Neural progenitor cell (in vitro differentiated cells): ENCODE results near the gene TBC1D7. TPM values are rescaled to one million over a fixed set of nuclear protein-coding genes. Genes with fewer than 3 reads are reported as not detected.

Experiments
- DNase-seq: peaks from one replicate; pipeline ENCODE4 v3.0.0-alpha.2; 2016; ENCODE audit warnings: low spot score
- H2AFZ ChIP-seq: fragments of 200-600 bp; sonication (generic); replicated peaks from 2 replicates; pipeline ENCODE4 v1.6.1; 2016; ENCODE audit warnings: antibody characterized with exemption
- H3F3A ChIP-seq: fragments of 200-600 bp; sonication (generic); 2 replicates; pipeline ENCODE4 v1.6.1; 2016; ENCODE audit warnings: antibody characterized with exemption, low read depth
- H3K27ac ChIP-seq: fragments of 200-600 bp; sonication (generic); 2 replicates; pipeline ENCODE4 v1.5.1; 2016; ENCODE audit warnings: mild to moderate bottlenecking
- H3K27me3 ChIP-seq: fragments of 200-600 bp; sonication (generic); 2 replicates; pipeline ENCODE4 v1.6.1; 2016; ENCODE audit warnings: mild to moderate bottlenecking, moderate library complexity
- H3K36me3 ChIP-seq: fragments of 200-600 bp; sonication (generic); 2 replicates; pipeline ENCODE4 v1.5.1; 2016
- H3K4me1 ChIP-seq: fragments of 200-600 bp; sonication (generic); 2 replicates; pipeline ENCODE4 v1.6.1; 2016; ENCODE audit warnings: mixed run types
- H3K4me2 ChIP-seq: fragments of 200-600 bp; sonication (generic); 2 replicates; pipeline ENCODE4 v1.6.1; 2016
- H3K4me3 ChIP-seq: fragments of 200-600 bp; sonication (generic); 2 replicates; pipeline ENCODE4 v1.5.1; 2016
- H3K79me2 ChIP-seq: fragments of 200-600 bp; sonication (generic); 2 replicates; pipeline ENCODE4 v1.6.1; 2016; ENCODE audit warnings: low read depth
- H3K9ac ChIP-seq: fragments of 200-600 bp; sonication (generic); 2 replicates; pipeline ENCODE4 v1.6.1; 2016
- H3K9me3 ChIP-seq: fragments of 200-600 bp; sonication (generic); 2 replicates; pipeline ENCODE4 v1.5.1; 2016; ENCODE audit warnings: low read depth
- H4K20me1 ChIP-seq: fragments of 200-600 bp; sonication (generic); 2 replicates; pipeline ENCODE4 v1.6.1; 2016; ENCODE audit warnings: low read depth
- H3K27ac Mint-ChIP-seq: 3 replicates; pipeline ENCODE4 v1.8.0; 2021; ENCODE audit warnings: mixed read lengths
- H3K27me3 Mint-ChIP-seq: 2 replicates; pipeline ENCODE4 v1.8.0; 2022; ENCODE audit warnings: low read depth, mild to moderate bottlenecking, inconsistent platforms, moderate library complexity, mixed read lengths; ENCODE audit not compliant: insufficient read depth
- H3K36me3 Mint-ChIP-seq: 3 replicates; pipeline ENCODE4 v1.8.0; 2021; ENCODE audit warnings: mixed read lengths
- H3K4me1 Mint-ChIP-seq: 3 replicates; pipeline ENCODE4 v1.8.0; 2021; ENCODE audit warnings: mixed read lengths
- H3K4me3 Mint-ChIP-seq: 3 replicates; pipeline ENCODE4 v1.8.0; 2021; ENCODE audit warnings: mild to moderate bottlenecking, moderate library complexity, mixed read lengths
- H3K9me3 Mint-ChIP-seq: 3 replicates; pipeline ENCODE4 v1.8.0; 2020; ENCODE audit warnings: mixed read lengths
- EZH2 ChIP-seq: fragments of 200-600 bp; sonication (generic); IDR thresholded peaks from 2 replicates; pipeline ENCODE4 v1.6.1; 2017; ENCODE audit warnings: antibody characterized with exemption, mild to moderate bottlenecking, moderate library complexity
- EZH2phosphoT487 ChIP-seq: fragments of 200-600 bp; sonication (generic); IDR thresholded peaks from 2 replicates; pipeline ENCODE4 v1.6.1; 2017; ENCODE audit warnings: antibody characterized with exemption
- total RNA-seq: library from RNA; depleted of rRNA; stranded (reverse); fragments of >200 nt; gene quantifications from 2 replicates; pipeline ENCODE4 v1.2.3, GENCODE V29; 2015; ENCODE audit warnings: low replicate concordance
- TF ChIP-seq, protein P1 (sequence below): fragments of 200-600 bp; sonication (generic); IDR thresholded peaks from 2 replicates; pipeline ENCODE4 v1.5.1; 2017; ENCODE audit warnings: antibody characterized with exemption, mild to moderate bottlenecking

TBC1D7 gene
- total RNA-seq, 1 donor from 2014 or later, result 54.9 TPM

DNA sequence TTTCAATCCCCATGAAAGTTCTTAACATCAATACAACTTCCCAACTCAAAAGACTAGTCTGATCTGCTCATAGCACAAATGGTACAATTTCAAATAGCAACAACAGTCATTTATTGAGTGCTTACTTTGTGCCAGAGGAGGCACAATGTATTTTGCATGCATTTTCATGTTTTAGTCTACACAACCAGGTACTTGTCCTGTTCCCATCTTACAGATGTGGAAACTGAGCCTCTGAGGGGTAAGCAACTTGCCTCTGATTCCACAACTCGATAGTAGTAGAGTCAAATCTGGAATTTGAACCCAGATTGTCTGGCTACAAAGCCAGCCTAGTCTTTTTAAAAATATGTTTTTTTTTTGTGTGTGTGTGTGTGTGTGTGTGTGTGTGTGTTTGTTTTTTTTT is 45.6 kb upstream of the TBC1D7 start:
- H3K4me2 ChIP-seq, result no peak overlapping the region
- peaks cover 4% of the 10 kb centered on the region for H3F3A ChIP-seq
- H3K27ac Mint-ChIP-seq, result peak overlapping the region; percentile 14
- H2AFZ ChIP-seq, result no peak overlapping the region
- no peaks in the 10 kb centered on the region for H3K27me3 ChIP-seq
- no peaks in the 10 kb centered on the region for H3K9me3 Mint-ChIP-seq
- peaks cover 26% of the 10 kb centered on the region for H3K4me1 ChIP-seq
- H3K9ac ChIP-seq, result no peak overlapping the region
- peaks cover 38% of the 10 kb centered on the region for H3K4me1 Mint-ChIP-seq
- H3K27ac ChIP-seq, result no peak overlapping the region
- H3K36me3 Mint-ChIP-seq, result no peaks in the 10 kb centered on the region
- no peak overlapping the region for H3K4me3 Mint-ChIP-seq
- H3K36me3 ChIP-seq, result no peaks in the 10 kb centered on the region
- TF ChIP-seq EZH2phosphoT487, result no peak
- TF ChIP-seq EZH2, result no peak
- no peaks in the 10 kb centered on the region for H4K20me1 ChIP-seq
- no peak for DNase-seq
- peaks cover 2% of the 10 kb centered on the region for H3K27me3 Mint-ChIP-seq
- no peaks in the 10 kb centered on the region for H3K79me2 ChIP-seq
- no peaks in the 10 kb centered on the region for H3K9me3 ChIP-seq
- no peak overlapping the region for H3K4me3 ChIP-seq

GRCh38 chr6:13373488-13373886 is 45.1 kb upstream of the TBC1D7 start:
- H3K27ac ChIP-seq, result no peak overlapping the region
- peak overlapping the region; percentile 14 for H3K27ac Mint-ChIP-seq
- TF ChIP-seq EZH2phosphoT487, result no peak
- TF ChIP-seq, protein P1, sequence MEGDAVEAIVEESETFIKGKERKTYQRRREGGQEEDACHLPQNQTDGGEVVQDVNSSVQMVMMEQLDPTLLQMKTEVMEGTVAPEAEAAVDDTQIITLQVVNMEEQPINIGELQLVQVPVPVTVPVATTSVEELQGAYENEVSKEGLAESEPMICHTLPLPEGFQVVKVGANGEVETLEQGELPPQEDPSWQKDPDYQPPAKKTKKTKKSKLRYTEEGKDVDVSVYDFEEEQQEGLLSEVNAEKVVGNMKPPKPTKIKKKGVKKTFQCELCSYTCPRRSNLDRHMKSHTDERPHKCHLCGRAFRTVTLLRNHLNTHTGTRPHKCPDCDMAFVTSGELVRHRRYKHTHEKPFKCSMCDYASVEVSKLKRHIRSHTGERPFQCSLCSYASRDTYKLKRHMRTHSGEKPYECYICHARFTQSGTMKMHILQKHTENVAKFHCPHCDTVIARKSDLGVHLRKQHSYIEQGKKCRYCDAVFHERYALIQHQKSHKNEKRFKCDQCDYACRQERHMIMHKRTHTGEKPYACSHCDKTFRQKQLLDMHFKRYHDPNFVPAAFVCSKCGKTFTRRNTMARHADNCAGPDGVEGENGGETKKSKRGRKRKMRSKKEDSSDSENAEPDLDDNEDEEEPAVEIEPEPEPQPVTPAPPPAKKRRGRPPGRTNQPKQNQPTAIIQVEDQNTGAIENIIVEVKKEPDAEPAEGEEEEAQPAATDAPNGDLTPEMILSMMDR, result no peak
- no peak for TF ChIP-seq EZH2
- no peaks in the 10 kb centered on the region for H3K36me3 Mint-ChIP-seq
- no peaks in the 10 kb centered on the region for H3K27me3 ChIP-seq
- peaks cover 2% of the 10 kb centered on the region for H3K27me3 Mint-ChIP-seq
- H3K4me1 Mint-ChIP-seq, result peaks cover 42% of the 10 kb centered on the region
- H3K36me3 ChIP-seq, result no peaks in the 10 kb centered on the region
- H4K20me1 ChIP-seq, result no peaks in the 10 kb centered on the region
- H2AFZ ChIP-seq, result no peak overlapping the region
- H3K4me3 Mint-ChIP-seq, result no peak overlapping the region
- H3F3A ChIP-seq, result peaks cover 4% of the 10 kb centered on the region
- H3K4me1 ChIP-seq, result peaks cover 24% of the 10 kb centered on the region
- no peak overlapping the region for H3K4me2 ChIP-seq
- H3K9ac ChIP-seq, result no peak overlapping the region
- no peaks in the 10 kb centered on the region for H3K9me3 Mint-ChIP-seq
- no peaks in the 10 kb centered on the region for H3K79me2 ChIP-seq
- DNase-seq, result no peak
- no peak overlapping the region for H3K4me3 ChIP-seq
- H3K9me3 ChIP-seq, result no peaks in the 10 kb centered on the region

GRCh38 chr6:13372688-13373487 is 44.6 kb upstream of the TBC1D7 start:
- TF ChIP-seq EZH2phosphoT487 (no peak), EZH2 (no peak)
- TF ChIP-seq, protein P1, result no peak
- peaks cover 47% of the 10 kb centered on the region for H3K4me1 Mint-ChIP-seq
- peaks cover 30% of the 10 kb centered on the region for H3K4me1 ChIP-seq
- no peak for DNase-seq
- H3K36me3 Mint-ChIP-seq, result no peaks in the 10 kb centered on the region
- no peak overlapping the region for H3K27ac Mint-ChIP-seq
- no peak overlapping the region for H3K4me2 ChIP-seq
- no peaks in the 10 kb centered on the region for H4K20me1 ChIP-seq
- no peaks in the 10 kb centered on the region for H3K36me3 ChIP-seq
- no peaks in the 10 kb centered on the region for H3K9me3 Mint-ChIP-seq
- no peak overlapping the region for H2AFZ ChIP-seq
- no peak overlapping the region for H3K27ac ChIP-seq
- H3K9me3 ChIP-seq, result no peaks in the 10 kb centered on the region
- H3K27me3 Mint-ChIP-seq, result peaks cover 2% of the 10 kb centered on the region
- no peaks in the 10 kb centered on the region for H3K27me3 ChIP-seq
- no peaks in the 10 kb centered on the region for H3K79me2 ChIP-seq
- H3K4me3 ChIP-seq, result no peak overlapping the region
- peaks cover 5% of the 10 kb centered on the region for H3F3A ChIP-seq
- no peak overlapping the region for H3K9ac ChIP-seq
- no peak overlapping the region for H3K4me3 Mint-ChIP-seq

- H3K9me3 ChIP-seq, result no peaks in the 10 kb centered on the region
- no peaks in the 10 kb centered on the region for H3K27me3 ChIP-seq
- TF ChIP-seq, protein P1, result no peak
- TF ChIP-seq EZH2phosphoT487 (no peak), EZH2 (no peak)
- H3K4me3 ChIP-seq, result no peak overlapping the region
- no peak overlapping the region for H3K27ac ChIP-seq
- no peak for DNase-seq
- H3K4me3 Mint-ChIP-seq, result no peak overlapping the region
- H3K9ac ChIP-seq, result no peak overlapping the region
- H3F3A ChIP-seq, result peaks cover 13% of the 10 kb centered on the region
- H3K36me3 ChIP-seq, result no peaks in the 10 kb centered on the region
- H4K20me1 ChIP-seq, result no peaks in the 10 kb centered on the region
- no peak overlapping the region for H3K27ac Mint-ChIP-seq
- H2AFZ ChIP-seq, result peak overlapping the region; percentile 77
- H3K79me2 ChIP-seq, result no peaks in the 10 kb centered on the region
- H3K4me2 ChIP-seq, result peak overlapping the region; percentile 55
- no peaks in the 10 kb centered on the region for H3K9me3 Mint-ChIP-seq
- peaks cover 38% of the 10 kb centered on the region for H3K4me1 ChIP-seq
- no peaks in the 10 kb centered on the region for H3K36me3 Mint-ChIP-seq
- H3K4me1 Mint-ChIP-seq, result peaks cover 55% of the 10 kb centered on the region
- H3K27me3 Mint-ChIP-seq, result peaks cover 2% of the 10 kb centered on the region
Observed at GRCh38 chr6:13372076-13372475, 43.7 kb upstream of the TBC1D7 start.
